HG03565 (cell line): ENCODE data around the gene TP53TG5.

Source experiments
- ATAC-seq: cut with Tn5 transposase; IDR thresholded peaks from one replicate; pipeline ENCODE4 v1.9.1; 2021; ENCODE audit warnings: mild to moderate bottlenecking, moderate library complexity; ENCODE audit not compliant: unreplicated experiment

TP53TG5 gene

GRCh38 chr20:45378191-45378590, at the start of gene TP53TG5:
Gene TP53TG5, minus strand, starts transcription at chr20:45378325. Its CDS starts 89 bp downstream, at chr20:45378236.
- ATAC-seq = no peak

GRCh38 chr20:45427236-45428149, 49.4 kb upstream of the TP53TG5 start:
- ATAC-seq = no peak

- no peak for ATAC-seq
These were observed 48.3 kb upstream of the TP53TG5 start for GRCh38 chr20:45426320-45427016.

GRCh38 chr20:45425561-45425960, 47.4 kb upstream of the TP53TG5 start:
- ATAC-seq = no peak

- no peak for ATAC-seq
These were observed 45.6 kb upstream of the TP53TG5 start for GRCh38 chr20:45423700-45424099.

- ATAC-seq = no peak
These were observed 42.0 kb upstream of the TP53TG5 start for GRCh38 chr20:45420125-45420524.

- peak; percentile 75 for ATAC-seq
These were observed 41.3 kb upstream of the TP53TG5 start for GRCh38 chr20:45419188-45420091.

- no peak for ATAC-seq
These were observed 38.8 kb upstream of the TP53TG5 start for GRCh38 chr20:45416917-45417316.

GRCh38 chr20:45415822-45416637, 37.9 kb upstream of the TP53TG5 start, which contains the start of gene PIGT:
Gene PIGT, plus strand, starts transcription at chr20:45416141. Its CDS starts 16 bp downstream, at chr20:45416157.
- ATAC-seq = peak; percentile 53

- no peak for ATAC-seq
These were observed 35.4 kb upstream of the TP53TG5 start for GRCh38 chr20:45413479-45413878.

- no peak for ATAC-seq
These were observed 34.5 kb upstream of the TP53TG5 start for GRCh38 chr20:45412653-45413052.

- ATAC-seq = no peak
These were observed 32.8 kb upstream of the TP53TG5 start for GRCh38 chr20:45410887-45411286.

GRCh38 chr20:45409521-45410272, 31.6 kb upstream of the TP53TG5 start:
- ATAC-seq = no peak

- ATAC-seq = no peak
These were observed 30.6 kb upstream of the TP53TG5 start for GRCh38 chr20:45408646-45409213.

GRCh38 chr20:45407783-45408645, 29.9 kb upstream of the TP53TG5 start, which contains the start of gene DBNDD2:
Gene DBNDD2, plus strand, starts transcription at chr20:45408289. Its CDS starts 179 bp downstream, at chr20:45408468.
- ATAC-seq = no peak

GRCh38 chr20:45407067-45407745, 29.1 kb upstream of the TP53TG5 start:
- ATAC-seq = no peak
